Occipital lobe (tissue), 2 donors: Measurements from ENCODE around the gene PADI2. TPM values are rescaled to one million over a fixed set of nuclear protein-coding genes. Genes with fewer than 3 reads are reported as not detected.
"Not testable (repeated sequence)": the region's sequence is repeated elsewhere in the genome, so short reads cannot be mapped to it uniquely, and the experiment has no call there.

Source experiments
- DNase-seq: peaks from one replicate; lab custom pipeline; 2025; lab: John Stamatoyannopoulos, UW
- total RNA-seq: library from RNA; depleted of rRNA; stranded (reverse); fragments of >200 nt; gene quantifications from one replicate; pipeline ENCODE4 v1.2.3, GENCODE V29; 2014

PADI2 gene
- total RNA-seq, 1 donor from 2014 or later = 0.94 TPM

GRCh38 chr1:17086751-17087150, 32.5 kb downstream of the PADI2 start:
- DNase-seq = no peak

GRCh38 chr1:17084787-17085186, 34.5 kb downstream of the PADI2 start:
- no peak for DNase-seq

GRCh38 chr1:17082761-17083160, 36.5 kb downstream of the PADI2 start:
- DNase-seq = no peak

- no peak for DNase-seq
Measured at GRCh38 chr1:17081439-17081838, 37.8 kb downstream of the PADI2 start.

GRCh38 chr1:17080880-17081279, 38.4 kb downstream of the PADI2 start:
- DNase-seq = no peak

- DNase-seq = no peak
Measured at GRCh38 chr1:17080085-17080759, 39.0 kb downstream of the PADI2 start.

GRCh38 chr1:17078991-17079868, 40.0 kb downstream of the PADI2 start:
- DNase-seq = no peak

- DNase-seq = no peak
Measured at GRCh38 chr1:17075470-17076255, 43.6 kb downstream of the PADI2 start.

GRCh38 chr1:17071794-17072193, 47.5 kb downstream of the PADI2 start:
- no peak for DNase-seq

GRCh38 chr1:17070163-17070525, 49.1 kb downstream of the PADI2 start:
- no peak for DNase-seq

GRCh38 chr1:17069452-17070162, 49.6 kb downstream of the PADI2 start:
- DNase-seq = no peak

GRCh38 chr1:17068789-17069188, 50.5 kb downstream of the PADI2 start:
- DNase-seq = no peak

- no peak for DNase-seq
Measured at GRCh38 chr1:17067465-17068240, 51.6 kb downstream of the PADI2 start.

- DNase-seq = no peak
Measured at GRCh38 chr1:17067069-17067426, 52.2 kb downstream of the PADI2 start.

GRCh38 chr1:17066361-17067068, 52.7 kb downstream of the PADI2 start:
- DNase-seq = no peak

- no peak for DNase-seq
Measured at GRCh38 chr1:17065666-17066065, 53.6 kb downstream of the PADI2 start.

- not testable (repeated sequence) for DNase-seq
Measured at GRCh38 chr1:17062751-17063150, 56.5 kb downstream of the PADI2 start.

- DNase-seq = no peak
Measured at GRCh38 chr1:17061892-17062291, 57.4 kb downstream of the PADI2 start.

- DNase-seq = no peak
Measured at GRCh38 chr1:17061486-17061885, 57.8 kb downstream of the PADI2 start.

GRCh38 chr1:17060306-17060749, 58.9 kb downstream of the PADI2 start:
- DNase-seq = no peak
